ENCODE results near the gene COPS6. TPM values are rescaled to one million over a fixed set of nuclear protein-coding genes. Genes with fewer than 3 reads are reported as not detected.

COPS6 gene
- total and polyA plus RNA-seq, 7 experiments from 2014 or later, result 65.7 to 122 (median 89.1) TPM

DNA sequence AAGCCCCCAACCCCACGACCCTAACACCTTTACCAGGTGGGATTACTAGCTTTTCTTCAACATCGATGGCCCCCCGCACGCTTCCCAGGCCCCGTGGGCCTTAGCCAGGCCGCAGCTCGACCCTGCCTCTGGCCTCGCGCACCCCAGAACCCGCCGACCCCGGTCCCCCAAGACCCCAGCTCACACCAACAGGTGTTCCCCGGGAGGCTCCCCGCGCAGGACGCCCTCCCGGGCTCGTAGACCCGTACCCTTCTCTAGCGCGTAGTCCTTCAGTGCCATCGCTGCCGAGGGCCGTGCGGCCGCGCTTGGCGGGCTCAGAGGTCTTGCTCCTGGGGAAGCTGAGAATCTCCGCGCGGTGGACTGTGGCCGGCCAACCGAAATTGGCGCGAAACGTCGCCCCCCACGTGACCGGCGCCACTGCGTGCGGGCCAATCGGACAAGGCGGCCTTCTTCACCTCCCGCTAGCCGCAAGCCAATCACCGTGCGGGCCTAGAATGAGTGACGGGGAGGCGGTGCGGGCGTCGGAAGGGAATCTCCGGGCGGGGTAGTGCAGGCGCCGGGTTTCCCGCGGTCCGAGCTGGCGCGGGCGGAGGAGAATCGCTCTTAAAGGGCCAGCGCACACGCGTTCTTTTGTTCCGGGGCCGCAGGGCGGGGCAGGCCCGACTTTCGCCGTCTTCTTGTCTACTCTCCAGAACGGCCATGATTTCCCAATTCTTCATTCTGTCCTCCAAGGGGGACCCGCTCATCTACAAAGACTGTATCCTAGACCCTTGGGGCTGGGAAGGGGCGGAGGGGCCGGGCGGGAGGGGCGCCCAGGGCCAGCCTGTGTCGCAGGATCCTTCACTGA is 12.5 kb downstream of the COPS6 start, which contains the start of the genes AP4M1 and MCM7:
TSS of gene AP4M1 (plus strand) at position 628 of the 847 bp plus-strand sequence. CDS start at position 700, 72 bp downstream.
TSS of gene MCM7 (minus strand) at position 382 of the 847 bp plus-strand sequence. CDS start at position 279, 103 bp downstream.
- POLR2A ChIA-PET, result interaction anchor here (0.6 to 4.6 kb wide), 28 partner anchors 9 to 596 kb away, joined by 3 to 107 read pairs (median 4); partner anchors contain the start of genes COPS6, GPC2, MBLAC1 and MEPCE
- peaks cover 19 to 29% (median 27%) of the 10 kb centered on the region in 5 donors for H3K36me3 Mint-ChIP-seq
- H3K9me3 ChIP-seq (ENCODE audit: control insufficient read depth in 2 of 3, low read length in 3 of 3), result no peaks in the 10 kb centered on the region

DNA sequence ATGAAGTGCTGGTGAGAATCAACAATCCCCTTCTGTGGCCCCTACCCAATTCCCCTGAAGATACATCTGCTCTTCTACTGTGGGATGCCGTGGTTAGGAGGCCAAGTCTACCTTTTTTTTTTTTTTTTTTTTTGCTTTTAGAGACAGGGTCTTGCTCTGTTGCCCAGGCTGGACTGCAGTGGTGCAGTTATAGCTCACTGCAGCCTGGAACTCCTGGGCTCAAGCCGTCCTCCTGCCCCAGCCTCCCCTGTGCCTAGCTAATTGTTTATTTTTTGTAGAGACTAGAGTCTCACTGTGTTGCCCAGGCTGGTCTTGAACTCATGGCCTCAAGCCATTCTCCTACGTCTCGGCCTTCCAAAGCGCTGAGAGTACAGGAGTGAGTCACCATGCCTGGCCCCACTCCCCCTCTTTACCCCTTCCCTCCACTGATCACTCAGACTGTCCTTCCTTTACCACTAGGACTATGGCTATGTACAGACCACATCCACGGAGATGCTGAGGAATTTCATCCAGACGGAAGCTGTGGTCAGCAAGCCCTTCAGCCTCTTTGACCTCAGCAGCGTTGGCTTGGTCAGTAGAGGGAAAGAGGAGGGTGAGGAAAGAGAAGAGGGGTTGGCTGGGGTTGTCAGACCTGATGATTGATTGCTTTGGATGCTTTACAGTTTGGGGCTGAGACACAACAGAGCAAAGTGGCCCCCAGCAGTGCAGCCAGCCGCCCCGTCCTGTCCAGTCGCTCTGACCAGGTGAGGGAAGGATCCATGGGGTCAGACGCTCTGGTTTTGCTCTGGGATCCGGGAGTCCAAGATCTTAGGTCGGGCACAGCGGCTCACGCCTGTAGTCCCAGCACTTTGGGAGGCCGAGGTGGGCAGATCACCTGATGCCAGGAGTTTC is 14.4 kb downstream of the COPS6 start:
- H3K27me3 Mint-ChIP-seq, result no peaks in the 10 kb centered on the region
- peak overlapping the region; percentile 58 to 95 (median 89) for H3K4me3 Mint-ChIP-seq
- H3K4me1 ChIP-seq (ENCODE audit: control insufficient read depth in 2 of 2, insufficient read depth in 2 of 2, low read length in 2 of 2), result peaks cover 17 to 20% of the 10 kb centered on the region in 2 donors
- H3K27ac ChIP-seq (ENCODE audit: low read depth, low read length), result no peak overlapping the region
- H3K4me1 Mint-ChIP-seq, result peaks cover 21 to 35% (median 31%) of the 10 kb centered on the region in 7 donors
- POLR2A ChIA-PET, result interaction anchor here (4.6 kb wide), 1 partner anchor 20 kb away, joined by 107 read pairs; the partner anchor contains the start of gene MBLAC1
- peaks cover 10 to 23% (median 17%) of the 10 kb centered on the region in 5 donors for H3K36me3 Mint-ChIP-seq
- peaks cover 0 to 5% (median 0%) of the 10 kb centered on the region in 11 donors for H3K9me3 Mint-ChIP-seq
- intact Hi-C loops (cut with micrococcal nuclease), result loop anchor here (5.0 to 10.0 kb wide), 5 partner anchors 482 to 1139 kb away; partner anchors contain the start of genes FAM200A (in 1 of the 2), FBXO24 (in 1 of the 2), LRCH4 (in 1 of the 2) and ZKSCAN5 (in 1 of the 2)
- no peaks in the 10 kb centered on the region for H3K27me3 ChIP-seq (ENCODE audit: control insufficient read depth in 2 of 2, insufficient read depth in 2 of 2, low read length in 2 of 2)
- H3K27ac Mint-ChIP-seq, result peak overlapping the region in 8 of 9 donors; percentile 9 to 86 (median 74)
- ATAC-seq (no peak), DNase-seq (no peak)
- no peaks in the 10 kb centered on the region for H3K9me3 ChIP-seq (ENCODE audit: control insufficient read depth in 2 of 3, low read length in 3 of 3)
- no peak overlapping the region for H3K4me3 ChIP-seq (ENCODE audit: low read length)
- CTCF ChIA-PET, result interaction anchor here (0.6 kb wide), 1 partner anchor 106 kb away, joined by 4 read pairs; no protein-coding TSS in a partner anchor
- H3K36me3 ChIP-seq (ENCODE audit: control insufficient read depth in 2 of 3, insufficient read depth in 3 of 3, low read length in 3 of 3), result peaks cover 7 to 41% (median 16%) of the 10 kb centered on the region in 3 experiments

More for the DNA sequence above, 12.5 kb downstream of the COPS6 start, which contains the start of the genes AP4M1 and MCM7:
- peaks cover 27 to 47% (median 41%) of the 10 kb centered on the region in 7 donors for H3K4me1 Mint-ChIP-seq
- Histone ChIP-seq H3K4me1 (ENCODE audit: control insufficient read depth in 2 of 2, insufficient read depth in 2 of 2, low read length in 2 of 2) (peaks cover 17 to 25% of the 10 kb centered on the region in 2 donors), H3K36me3 (ENCODE audit: control insufficient read depth in 2 of 3, insufficient read depth in 3 of 3, low read length in 3 of 3) (peaks cover 20 to 43% (median 25%) of the 10 kb centered on the region in 3 experiments), H3K27me3 (ENCODE audit: control insufficient read depth in 2 of 2, insufficient read depth in 2 of 2, low read length in 2 of 2) (no peaks in the 10 kb centered on the region), H3K4me3 (ENCODE audit: low read length) (peak within 1 kb of the TSS; percentile 98), H3K27ac (ENCODE audit: low read depth, low read length) (peak within 1 kb of the TSS; percentile 91)
- peak within 1 kb of the TSS; percentile 85 to 95 (median 93) for H3K4me3 Mint-ChIP-seq
- H3K27me3 Mint-ChIP-seq, result no peaks in the 10 kb centered on the region
- ATAC-seq, result peak; percentile 90
- intact Hi-C loops (cut with micrococcal nuclease), result loop anchor here (1.0 to 10.0 kb wide), 17 partner anchors 13 to 1141 kb away; partner anchors contain the start of genes CNPY4 (in 2 of the 2), TAF6 (in 2 of the 2), ZCWPW1 (in 2 of the 2) and COPS6 (in 1 of the 2)
- H3K9me3 Mint-ChIP-seq, result peaks cover 0 to 5% (median 0%) of the 10 kb centered on the region in 11 donors
- CTCF ChIA-PET, result interaction anchor here (0.6 to 2.1 kb wide), 6 partner anchors 11 to 438 kb away, joined by 3 to 6 read pairs (median 4); partner anchors contain the start of genes AGFG2 and ZSCAN21
- H3K27ac Mint-ChIP-seq, result peak within 1 kb of the TSS; percentile 90 to 98 (median 96)
- peak; percentile 84 to 98 (median 93) for DNase-seq

DNA sequence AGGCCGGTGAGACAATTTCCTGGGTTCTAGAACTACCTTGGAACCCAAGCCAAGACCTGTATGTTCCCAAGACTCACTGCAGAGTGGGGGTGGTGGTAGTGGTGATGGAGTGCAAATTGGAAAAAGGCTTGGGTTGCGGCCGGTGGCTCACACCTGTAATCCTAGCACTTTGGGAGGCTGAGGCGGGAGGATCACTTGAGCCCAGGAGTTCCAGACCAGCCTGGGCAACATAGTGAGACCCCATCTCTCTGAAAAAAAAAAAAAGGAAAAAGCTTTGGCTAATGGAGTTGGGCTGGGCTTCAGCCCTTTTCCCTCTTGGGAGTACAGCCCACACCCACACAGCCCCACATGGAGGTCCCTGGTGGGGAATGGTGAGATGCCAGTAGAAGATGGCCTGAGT is 16.8 kb downstream of the COPS6 start:
- no peak for ATAC-seq
- Histone ChIP-seq H3K4me3 (ENCODE audit: low read length) (no peak overlapping the region), H3K36me3 (ENCODE audit: control insufficient read depth in 2 of 3, insufficient read depth in 3 of 3, low read length in 3 of 3) (peaks cover 0 to 48% (median 11%) of the 10 kb centered on the region in 3 experiments), H3K27me3 (ENCODE audit: control insufficient read depth in 2 of 2, insufficient read depth in 2 of 2, low read length in 2 of 2) (no peaks in the 10 kb centered on the region), H3K9me3 (ENCODE audit: control insufficient read depth in 2 of 3, low read length in 3 of 3) (no peaks in the 10 kb centered on the region), H3K27ac (ENCODE audit: low read depth, low read length) (no peak overlapping the region), H3K4me1 (ENCODE audit: control insufficient read depth in 2 of 2, insufficient read depth in 2 of 2, low read length in 2 of 2) (peaks cover 0 to 2% of the 10 kb centered on the region in 2 donors)
- peaks cover 0 to 15% (median 9%) of the 10 kb centered on the region in 7 donors for H3K4me1 Mint-ChIP-seq
- CTCF ChIA-PET, result no interaction called here
- peaks cover 0 to 18% (median 6%) of the 10 kb centered on the region in 5 donors for H3K36me3 Mint-ChIP-seq
- peak overlapping the region in 1 of 10 donors; percentile 16 for H3K4me3 Mint-ChIP-seq
- H3K27me3 Mint-ChIP-seq, result no peaks in the 10 kb centered on the region
- H3K27ac Mint-ChIP-seq, result no peak overlapping the region
- DNase-seq, result no peak
- POLR2A ChIA-PET, result no interaction called here
- intact Hi-C loops (cut with micrococcal nuclease), result loop anchor here in 1 of 2 donors (10.0 kb wide), 2 partner anchors 479 to 551 kb away; partner anchors contain the start of genes FAM200A, FBXO24, LRCH4 and ZNF655
- peaks cover 0 to under 1% (median 0%) of the 10 kb centered on the region in 11 donors for H3K9me3 Mint-ChIP-seq

DNA sequence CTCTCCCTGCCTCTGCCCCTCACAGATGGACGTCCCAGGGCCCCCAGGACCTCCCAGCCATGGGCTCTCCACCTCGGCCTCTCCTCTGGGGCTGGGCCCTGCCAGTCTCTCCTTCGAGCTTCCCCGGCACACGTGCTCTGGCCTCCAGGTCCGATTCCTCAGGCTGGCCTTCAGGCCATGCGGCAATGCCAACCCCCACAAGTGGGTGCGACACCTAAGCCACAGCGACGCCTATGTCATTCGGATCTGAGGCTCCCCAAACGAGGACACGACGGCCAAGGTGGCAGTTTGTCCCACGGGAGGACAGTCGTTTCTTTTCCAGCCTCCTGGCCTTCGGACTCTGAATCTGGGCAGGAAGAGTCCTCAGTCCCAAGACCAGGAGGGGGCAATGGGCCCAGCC is 17.9 kb downstream of the COPS6 start:
- ChIA-PET POLR2A (interaction anchor here (1.6 kb wide), 1 partner anchor 13 kb away, joined by 7 read pairs; the partner anchor contains the start of gene CNPY4), CTCF (no interaction called here)
- peaks cover 0 to 22% (median 6%) of the 10 kb centered on the region in 5 donors for H3K36me3 Mint-ChIP-seq
- DNase-seq, result no peak
- Histone ChIP-seq H3K9me3 (ENCODE audit: control insufficient read depth in 2 of 3, low read length in 3 of 3) (no peaks in the 10 kb centered on the region), H3K36me3 (ENCODE audit: control insufficient read depth in 2 of 3, insufficient read depth in 3 of 3, low read length in 3 of 3) (peaks cover 0 to 54% (median 17%) of the 10 kb centered on the region in 3 experiments), H3K4me1 (ENCODE audit: control insufficient read depth in 2 of 2, insufficient read depth in 2 of 2, low read length in 2 of 2) (peaks cover 0 to 2% of the 10 kb centered on the region in 2 donors), H3K4me3 (ENCODE audit: low read length) (no peak overlapping the region), H3K27ac (ENCODE audit: low read depth, low read length) (no peak overlapping the region), H3K27me3 (ENCODE audit: control insufficient read depth in 2 of 2, insufficient read depth in 2 of 2, low read length in 2 of 2) (no peaks in the 10 kb centered on the region)
- H3K9me3 Mint-ChIP-seq, result no peaks in the 10 kb centered on the region
- no peak overlapping the region for H3K27ac Mint-ChIP-seq
- no peak overlapping the region for H3K4me3 Mint-ChIP-seq
- no peaks in the 10 kb centered on the region for H3K27me3 Mint-ChIP-seq
- intact Hi-C loops (cut with micrococcal nuclease), result loop anchor here in 1 of 2 donors (10.0 kb wide), 2 partner anchors 478 to 552 kb away; partner anchors contain the start of genes FAM200A, FBXO24, LRCH4 and ZNF655
- no peak for ATAC-seq
- H3K4me1 Mint-ChIP-seq, result peaks cover 0 to 15% (median 9%) of the 10 kb centered on the region in 7 donors

DNA sequence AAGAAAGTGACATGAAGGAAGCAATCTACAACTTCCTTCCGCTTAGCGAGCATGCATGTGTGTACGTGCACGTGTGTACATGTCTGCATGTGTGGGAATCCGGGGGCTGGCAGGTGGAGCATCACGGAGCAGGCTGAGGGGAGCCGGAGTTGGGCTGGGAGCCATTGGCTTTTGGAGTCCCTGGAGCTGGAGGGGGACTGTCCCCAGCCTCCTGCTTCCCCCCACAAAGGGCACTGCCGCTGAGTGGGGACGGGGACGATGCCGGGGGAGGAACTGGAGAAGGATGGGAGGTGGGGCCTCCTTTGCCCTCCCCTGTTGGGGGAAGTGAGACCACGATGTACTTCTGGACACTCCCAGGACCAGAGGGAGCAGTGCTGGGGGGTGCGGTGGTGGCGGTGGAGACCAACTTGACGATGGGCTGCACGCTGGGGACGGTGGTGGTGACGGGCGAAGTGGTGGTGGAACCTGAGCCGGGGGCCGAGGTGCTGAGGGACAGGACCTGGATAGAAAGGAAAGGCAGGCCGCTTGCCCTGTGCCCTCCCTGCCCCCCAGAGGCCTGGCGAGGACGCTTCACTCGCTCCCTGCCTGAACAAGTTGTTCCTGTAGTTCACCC is 18.5 kb downstream of the COPS6 start:
- peaks cover 0 to 60% (median 18%) of the 10 kb centered on the region in 3 experiments for H3K36me3 ChIP-seq (ENCODE audit: control insufficient read depth in 2 of 3, insufficient read depth in 3 of 3, low read length in 3 of 3)
- DNase-seq, result no peak
- no peak overlapping the region for H3K4me3 ChIP-seq (ENCODE audit: low read length)
- Mint-ChIP-seq H3K4me1 (peaks cover 0 to 15% (median 9%) of the 10 kb centered on the region in 7 donors), H3K27me3 (no peaks in the 10 kb centered on the region), H3K4me3 (no peak overlapping the region), H3K36me3 (peaks cover 0 to 22% (median 6%) of the 10 kb centered on the region in 5 donors), H3K27ac (no peak overlapping the region), H3K9me3 (no peaks in the 10 kb centered on the region)
- no peak overlapping the region for H3K27ac ChIP-seq (ENCODE audit: low read depth, low read length)
- ATAC-seq, result no peak
- no peaks in the 10 kb centered on the region for H3K27me3 ChIP-seq (ENCODE audit: control insufficient read depth in 2 of 2, insufficient read depth in 2 of 2, low read length in 2 of 2)
- H3K4me1 ChIP-seq (ENCODE audit: control insufficient read depth in 2 of 2, insufficient read depth in 2 of 2, low read length in 2 of 2), result peaks cover 0 to 2% of the 10 kb centered on the region in 2 donors
- CTCF ChIA-PET, result no interaction called here
- intact Hi-C loops (cut with micrococcal nuclease), result loop anchor here in 1 of 2 donors (10.0 kb wide), 2 partner anchors 478 to 552 kb away; partner anchors contain the start of genes FAM200A, FBXO24, LRCH4 and ZNF655
- H3K9me3 ChIP-seq (ENCODE audit: control insufficient read depth in 2 of 3, low read length in 3 of 3), result no peaks in the 10 kb centered on the region
- POLR2A ChIA-PET, result interaction anchor here (1.6 kb wide), 1 partner anchor 13 kb away, joined by 7 read pairs; the partner anchor contains the start of gene CNPY4
